IMR-90 (cell line): ENCODE measurements around the gene ABCG4. TPM values are rescaled to one million over a fixed set of nuclear protein-coding genes. Genes with fewer than 3 reads are reported as not detected.

Experiments used
- ATAC-seq: fragments of 200-7000 bp; cut with Tn5 transposase; 2 replicates; pipeline ENCODE4 v1.9.1; 2020; ENCODE audit warnings: low read depth, mild to moderate bottlenecking, moderate library complexity
- BruUV-seq: library from RNA; stranded (reverse); fragments of 400-500 nt; replicated peaks from 2 replicates; lab custom pipeline; 2021; lab: Mats Ljungman, UMichigan
- CTCF ChIA-PET: fragments of 300-600 bp; formaldehyde crosslinking; extraction: SDS; loops from one replicate; lab custom pipeline; 2021; ENCODE audit warnings: antibody characterized with exemption; lab: Yijun Ruan, JAX
- POLR2A ChIA-PET: fragments of 300-600 bp; sonication (Branson Sonifier 250); formaldehyde crosslinking; loops from one replicate; lab custom pipeline; 2022; ENCODE audit warnings: antibody characterized with exemption; ENCODE audit not compliant: unreplicated experiment; lab: Charles Lee
- DNase-seq: peaks from one replicate; pipeline ENCODE4 v3.0.0; 2013
- H2AFZ ChIP-seq: replicated peaks from 2 replicates; pipeline ENCODE3; 2013; ENCODE audit warnings: low read length, mild to moderate bottlenecking; ENCODE audit not compliant: poor library complexity
- H2AK5ac ChIP-seq: 2 replicates; pipeline ENCODE4 v1.6.1; 2013; ENCODE audit warnings: low read depth, low read length, inconsistent platforms
- H2AK9ac ChIP-seq: replicated peaks from 2 replicates; pipeline ENCODE3; 2013; ENCODE audit warnings: mild to moderate bottlenecking, low read depth, low read length, moderate library complexity; ENCODE audit not compliant: poor library complexity
- H2BK120ac ChIP-seq: 2 replicates; pipeline ENCODE4 v1.6.1; 2013; ENCODE audit warnings: low read depth, low read length, inconsistent platforms
- H2BK15ac ChIP-seq: 3 replicates; pipeline ENCODE4 v1.6.1; 2013; ENCODE audit warnings: low read depth, low read length, inconsistent platforms
- H2BK20ac ChIP-seq: 2 replicates; pipeline ENCODE4 v1.6.1; 2013; ENCODE audit warnings: low read depth, mild to moderate bottlenecking, inconsistent platforms, low read length, moderate library complexity
- H2BK5ac ChIP-seq: 2 replicates; pipeline ENCODE4 v1.6.1; 2013; ENCODE audit warnings: mild to moderate bottlenecking, low read depth, low read length, inconsistent platforms; ENCODE audit not compliant: poor library complexity, severe bottlenecking
- H3K14ac ChIP-seq: replicated peaks from 2 replicates; pipeline ENCODE4 v1.6.1; 2013; ENCODE audit warnings: low read depth, low read length, inconsistent platforms
- H3K18ac ChIP-seq: 2 replicates; pipeline ENCODE4 v1.6.1; 2013; ENCODE audit warnings: low read depth, low read length, control low read depth
- H3K23ac ChIP-seq: 2 replicates; pipeline ENCODE4 v1.6.1; 2013; ENCODE audit warnings: low read depth, low read length, inconsistent platforms
- H3K27ac ChIP-seq: 2 replicates; pipeline ENCODE4 v1.5.1; 2013; ENCODE audit warnings: mild to moderate bottlenecking, control low read depth, low read length; ENCODE audit not compliant: insufficient read depth
- H3K27me3 ChIP-seq: 2 replicates; pipeline ENCODE4 v1.6.1; 2013; ENCODE audit warnings: low read length; ENCODE audit not compliant: control insufficient read depth, insufficient read depth
- H3K36me3 ChIP-seq: 2 replicates; pipeline ENCODE4 v1.6.1; 2013; ENCODE audit warnings: low read length, mixed read lengths; ENCODE audit not compliant: control insufficient read depth, insufficient read depth
- H3K4ac ChIP-seq: 2 replicates; pipeline ENCODE4 v1.6.1; 2013; ENCODE audit warnings: low read depth, low read length, inconsistent platforms
- H3K4me1 ChIP-seq: 2 replicates; pipeline ENCODE4 v1.6.1; 2013; ENCODE audit warnings: low read length, mixed read lengths; ENCODE audit not compliant: control insufficient read depth, insufficient read depth
- H3K4me2 ChIP-seq: 2 replicates; pipeline ENCODE4 v1.6.1; 2013; ENCODE audit warnings: low read depth, mild to moderate bottlenecking, control low read depth, low read length, moderate library complexity
- H3K4me3 ChIP-seq: 2 replicates; pipeline ENCODE4 v1.5.1; 2013; ENCODE audit warnings: low read depth, mild to moderate bottlenecking, control low read depth, low read length, moderate library complexity; ENCODE audit not compliant: insufficient read depth
- H3K56ac ChIP-seq: 2 replicates; pipeline ENCODE4 v1.6.1; 2013; ENCODE audit warnings: low read length, inconsistent platforms; ENCODE audit not compliant: insufficient read depth; ENCODE audit errors: extremely low read depth
- H3K79me1 ChIP-seq, 2 experiments: 2 replicates each; pipeline ENCODE4 v1.6.1; 2013; ENCODE audit warnings: low read length in 2 of 2, inconsistent platforms in 1 of 2, low read depth in 1 of 2
- H3K9ac ChIP-seq: 2 replicates; pipeline ENCODE4 v1.6.1; 2013; ENCODE audit warnings: low read depth, low read length, control low read depth
- H3K9me1 ChIP-seq: 2 replicates; pipeline ENCODE4 v1.6.1; 2013; ENCODE audit warnings: low read length, inconsistent platforms; ENCODE audit not compliant: insufficient read depth
- H3K9me3 ChIP-seq: 2 replicates; pipeline ENCODE4 v1.6.1; 2013; ENCODE audit warnings: low read length; ENCODE audit not compliant: control insufficient read depth, insufficient read depth
- H4K20me1 ChIP-seq: 2 replicates; pipeline ENCODE4 v1.6.1; 2013; ENCODE audit warnings: low read length, inconsistent platforms; ENCODE audit not compliant: insufficient read depth
- H4K5ac ChIP-seq: 2 replicates; pipeline ENCODE4 v1.6.1; 2013; ENCODE audit warnings: mild to moderate bottlenecking, low read depth, low read length, control low read depth
- H4K8ac ChIP-seq, 2 experiments: 2 replicates each; pipeline ENCODE4 v1.6.1; 2013; ENCODE audit warnings: low read depth in 2 of 2, low read length in 2 of 2, control low read depth in 1 of 2, inconsistent platforms in 1 of 2
- H4K91ac ChIP-seq: 2 replicates; pipeline ENCODE4 v1.6.1; 2013; ENCODE audit warnings: low read depth, low read length, inconsistent platforms; ENCODE audit not compliant: insufficient read depth
- CTCF ChIP-seq: conservative IDR thresholded peaks from 2 replicates; pipeline ENCODE4 v1.5.1; 2012; ENCODE audit warnings: mild to moderate bottlenecking, low read depth, low read length, improper control_type of control experiment
- RAD21 ChIP-seq: IDR thresholded peaks from 2 replicates; pipeline ENCODE4 v1.6.1; 2012; ENCODE audit warnings: low read length, improper control_type of control experiment
- RCOR1 ChIP-seq: IDR thresholded peaks from 2 replicates; pipeline ENCODE4 v1.6.1; 2012; ENCODE audit warnings: mild to moderate bottlenecking, low read length, improper control_type of control experiment; ENCODE audit not compliant: insufficient replicate concordance
- USF2 ChIP-seq: fragments of 150-350 bp; IDR thresholded peaks from 2 replicates; pipeline ENCODE4 v1.6.1; 2017; ENCODE audit warnings: mild to moderate bottlenecking, antibody characterized with exemption, low read length, low read depth
- WGBS, 2 experiments: methylation state at CpG; one replicate each; pipeline versions ENCODE4 v1.1.5 to v1.1.7; 2013; ENCODE audit warnings: missing lambda C conversion rate in 2 of 2; ENCODE audit not compliant: insufficient read length in 1 of 2; ENCODE audit errors: extremely low coverage in 2 of 2; 5-methylcytosine and 5-hydroxymethylcytosine counted together
- dilution Hi-C: fragments of 300-500 bp; cut with HindIII; formaldehyde crosslinking; loops from one replicate; pipeline ENCODE4 v1.14.3; 2018; ENCODE audit warnings: low sequenced_read_pairs; ENCODE audit not compliant: unreplicated experiment
- in situ Hi-C: fragments of 300-500 bp; cut with MboI; formaldehyde crosslinking; loops from 3 replicates; pipeline ENCODE4 v1.14.3; 2019; ENCODE audit warnings: low sequenced_read_pairs, inconsistent platforms, mixed read lengths
- intact Hi-C: fragments of 100-400 bp; cut with micrococcal nuclease; formaldehyde crosslinking; loops from 2 replicates; pipeline ENCODE4 v1.10.0; 2022
- polyA plus RNA-seq, 3 experiments: library from polyadenylated mRNA; depleted of rRNA; stranded (reverse); fragments of >200 nt; gene quantifications; 2 replicates each; pipeline ENCODE4 v1.2.3, GENCODE V29; 2012; ENCODE audit warnings: low replicate concordance in 1 of 3
- total RNA-seq: library from RNA; depleted of rRNA; stranded (reverse); fragments of >200 nt; gene quantifications from 2 replicates; pipeline ENCODE4 v1.2.3, GENCODE V29; 2012

Gene ABCG4
- total and polyA plus RNA-seq, 2 of the 4 experiments (the other 2 are of a cell fraction), result under 0.01 to 0.26 TPM

- no peak overlapping the region for H2BK15ac ChIP-seq
- no peak; the same call in 1 of the 2 replicates for ATAC-seq
These were observed 14.4 kb upstream of the ABCG4 start for GRCh38 chr11:119134389-119134978.

More at GRCh38 chr11:119134389-119134978, 14.4 kb upstream of the ABCG4 start:
- BruUV-seq, result no TSS peak
- 83% methylated on average over 2 of the region's 4 CpGs; no CpG with 5 or more reads in 1 of the 2 experiments for WGBS, 2 experiments
- Histone ChIP-seq H3K14ac (no peak overlapping the region), H2AFZ (no peak overlapping the region), H4K91ac (no peak overlapping the region), H4K8ac (no peak overlapping the region), H3K4me3 (no peak overlapping the region), H4K20me1 (no peaks in the 10 kb centered on the region), H3K79me1 (peaks cover 0 to 4% of the 10 kb centered on the region in 2 experiments; a peak in 1 of 4 replicates), H2BK20ac (no peak overlapping the region), H2BK120ac (no peak overlapping the region), H2AK5ac (no peak overlapping the region), H3K27ac (no peak overlapping the region), H3K36me3 (peaks cover 35% of the 10 kb centered on the region), H3K4ac (no peak overlapping the region), H3K4me1 (no peaks in the 10 kb centered on the region), H4K5ac (no peak overlapping the region), H3K56ac (no peak overlapping the region), H3K9me1 (peaks cover 2% of the 10 kb centered on the region; the same call in 1 of the 2 replicates), H2BK5ac (no peak overlapping the region), H3K27me3 (peaks cover 2% of the 10 kb centered on the region; the same call in 1 of the 2 replicates), H3K9me3 (no peaks in the 10 kb centered on the region), H2AK9ac (no peak overlapping the region), H3K23ac (no peak overlapping the region), H3K9ac (no peak overlapping the region), H3K4me2 (no peak overlapping the region), H3K18ac (no peak overlapping the region)
- intact Hi-C loops, result no loop called here
- CTCF ChIA-PET, result interaction anchor here (1.7 kb wide), 1 partner anchor 21 kb away, joined by 3 read pairs; no protein-coding TSS in a partner anchor
- TF ChIP-seq RAD21 (no peak), RCOR1 (no peak), CTCF (peak; percentile 31; the same call in 1 of the 2 replicates), USF2 (no peak)
- in situ Hi-C loops, result no loop called here
- POLR2A ChIA-PET, result no interaction called here
- DNase-seq, result no peak
- dilution Hi-C loops, result no loop called here
